Retinal pigment epithelial cell (primary cell): ENCODE data around the gene KMT2A.

Experiments used
- DNase-seq: peaks from one replicate; pipeline ENCODE4 v3.0.0-alpha.2; 2010; ENCODE audit warnings: low read depth
- H3K4me3 ChIP-seq: 2 replicates; pipeline ENCODE4 v1.5.1; 2011; ENCODE audit warnings: mild to moderate bottlenecking, low read length, control low read depth, moderate library complexity
- TF ChIP-seq, protein P1 (sequence below): conservative IDR thresholded peaks from 2 replicates; pipeline ENCODE4 v1.5.1; 2011; ENCODE audit warnings: low read depth, low read length, control low read depth, inconsistent platforms

The KMT2A gene

DNA sequence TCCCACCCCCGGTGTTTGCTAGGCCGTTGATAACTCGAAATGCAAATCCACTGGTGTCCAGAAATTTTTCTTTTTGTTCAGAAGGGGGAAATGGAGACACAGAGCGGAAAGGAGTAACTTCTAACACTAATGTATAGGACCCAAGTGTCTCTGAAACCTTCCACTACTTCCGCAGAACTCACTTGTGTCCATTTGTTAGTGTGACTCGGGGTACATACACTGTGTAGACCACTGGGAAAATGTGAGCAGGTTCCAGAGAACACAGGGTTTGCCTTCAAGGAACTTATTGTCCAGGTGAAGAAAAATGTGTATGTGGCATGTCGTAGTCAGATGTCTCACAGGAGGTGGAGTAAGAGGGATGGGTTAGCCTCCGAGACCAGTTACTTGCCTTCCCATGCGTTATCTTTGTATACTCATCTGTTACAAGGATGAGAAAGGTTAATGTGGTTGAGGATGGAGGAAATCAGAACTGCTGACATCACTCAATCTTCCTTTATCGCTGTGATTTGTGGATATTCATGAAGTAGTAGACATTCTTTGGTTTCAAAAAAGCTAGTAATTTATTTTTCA lies 136.8 kb downstream of the KMT2A start:
- TF ChIP-seq, protein P1, sequence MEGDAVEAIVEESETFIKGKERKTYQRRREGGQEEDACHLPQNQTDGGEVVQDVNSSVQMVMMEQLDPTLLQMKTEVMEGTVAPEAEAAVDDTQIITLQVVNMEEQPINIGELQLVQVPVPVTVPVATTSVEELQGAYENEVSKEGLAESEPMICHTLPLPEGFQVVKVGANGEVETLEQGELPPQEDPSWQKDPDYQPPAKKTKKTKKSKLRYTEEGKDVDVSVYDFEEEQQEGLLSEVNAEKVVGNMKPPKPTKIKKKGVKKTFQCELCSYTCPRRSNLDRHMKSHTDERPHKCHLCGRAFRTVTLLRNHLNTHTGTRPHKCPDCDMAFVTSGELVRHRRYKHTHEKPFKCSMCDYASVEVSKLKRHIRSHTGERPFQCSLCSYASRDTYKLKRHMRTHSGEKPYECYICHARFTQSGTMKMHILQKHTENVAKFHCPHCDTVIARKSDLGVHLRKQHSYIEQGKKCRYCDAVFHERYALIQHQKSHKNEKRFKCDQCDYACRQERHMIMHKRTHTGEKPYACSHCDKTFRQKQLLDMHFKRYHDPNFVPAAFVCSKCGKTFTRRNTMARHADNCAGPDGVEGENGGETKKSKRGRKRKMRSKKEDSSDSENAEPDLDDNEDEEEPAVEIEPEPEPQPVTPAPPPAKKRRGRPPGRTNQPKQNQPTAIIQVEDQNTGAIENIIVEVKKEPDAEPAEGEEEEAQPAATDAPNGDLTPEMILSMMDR = no peak
- no peak for DNase-seq
- peak overlapping the region; percentile 94 for H3K4me3 ChIP-seq

DNA sequence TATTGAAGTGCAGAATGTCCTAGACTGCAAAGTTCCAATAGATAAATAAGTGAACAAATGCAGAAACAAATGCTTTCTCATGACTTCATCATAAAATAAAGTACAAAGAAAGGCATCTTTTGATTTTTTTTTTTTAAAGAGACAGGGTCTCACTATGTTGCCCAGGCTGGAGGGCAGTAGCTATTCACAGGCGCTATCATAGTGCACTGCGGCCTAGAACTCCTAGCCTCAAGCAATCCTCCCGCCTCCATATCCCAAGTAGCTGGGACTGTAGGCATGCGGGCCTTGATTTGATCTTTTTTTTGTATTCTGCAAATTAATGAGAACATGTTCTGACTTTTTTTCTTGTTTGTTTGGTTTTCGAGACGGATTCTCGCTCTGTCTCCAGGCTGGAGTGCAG lies 138.3 kb downstream of the KMT2A start:
- DNase-seq = no peak
- TF ChIP-seq, protein P1 = no peak
- H3K4me3 ChIP-seq = no peak overlapping the region
